ENCODE measurements around the gene IZUMO1R.
"Not testable (repeated sequence)": the region's sequence is repeated elsewhere in the genome, so short reads cannot be mapped to it uniquely, and the experiment has no call there.

The IZUMO1R gene

GRCh38 chr11:94325681-94326080, 21.3 kb downstream of the IZUMO1R start:
- no peak for DNase-seq (ENCODE audit: low read depth)

- DNase-seq (ENCODE audit: low read depth): no peak
Measured at GRCh38 chr11:94326947-94327346, 22.6 kb downstream of the IZUMO1R start.

GRCh38 chr11:94328587-94329080, 24.3 kb downstream of the IZUMO1R start:
- DNase-seq (ENCODE audit: low read depth): no peak

GRCh38 chr11:94329501-94329900, 25.1 kb downstream of the IZUMO1R start:
- no peak for DNase-seq (ENCODE audit: low read depth)

GRCh38 chr11:94330789-94331188, 26.4 kb downstream of the IZUMO1R start:
- DNase-seq (ENCODE audit: low read depth): no peak

GRCh38 chr11:94332814-94333213, 28.4 kb downstream of the IZUMO1R start:
- no peak for DNase-seq (ENCODE audit: low read depth)

GRCh38 chr11:94336033-94336432, 31.7 kb downstream of the IZUMO1R start:
- DNase-seq (ENCODE audit: low read depth): no peak

- no peak for DNase-seq (ENCODE audit: low read depth)
Measured at GRCh38 chr11:94338651-94339050, 34.3 kb downstream of the IZUMO1R start.

GRCh38 chr11:94342250-94342649, 37.9 kb downstream of the IZUMO1R start:
- DNase-seq (ENCODE audit: low read depth): no peak

GRCh38 chr11:94343495-94343894, 39.1 kb downstream of the IZUMO1R start:
- DNase-seq (ENCODE audit: low read depth): no peak

- not testable (repeated sequence) for DNase-seq (ENCODE audit: low read depth)
Measured at GRCh38 chr11:94346311-94346710, 41.9 kb downstream of the IZUMO1R start.

GRCh38 chr11:94350850-94351563, 46.6 kb downstream of the IZUMO1R start:
- not testable (repeated sequence) for DNase-seq (ENCODE audit: low read depth)
